CD1c-positive myeloid dendritic cell (primary cell): ENCODE data around the gene GPR37L1.
A peak's percentile ranks its signal among the peaks of the same experiment; 100 is the strongest.
"Not testable (repeated sequence)": the region's sequence is repeated elsewhere in the genome, so short reads cannot be mapped to it uniquely, and the experiment has no call there.

ENCODE experiments used
- DNase-seq: peaks from one replicate; pipeline ENCODE4 v3.0.0-alpha.2; 2016; ENCODE audit errors: extremely low spot score

Gene GPR37L1

DNA sequence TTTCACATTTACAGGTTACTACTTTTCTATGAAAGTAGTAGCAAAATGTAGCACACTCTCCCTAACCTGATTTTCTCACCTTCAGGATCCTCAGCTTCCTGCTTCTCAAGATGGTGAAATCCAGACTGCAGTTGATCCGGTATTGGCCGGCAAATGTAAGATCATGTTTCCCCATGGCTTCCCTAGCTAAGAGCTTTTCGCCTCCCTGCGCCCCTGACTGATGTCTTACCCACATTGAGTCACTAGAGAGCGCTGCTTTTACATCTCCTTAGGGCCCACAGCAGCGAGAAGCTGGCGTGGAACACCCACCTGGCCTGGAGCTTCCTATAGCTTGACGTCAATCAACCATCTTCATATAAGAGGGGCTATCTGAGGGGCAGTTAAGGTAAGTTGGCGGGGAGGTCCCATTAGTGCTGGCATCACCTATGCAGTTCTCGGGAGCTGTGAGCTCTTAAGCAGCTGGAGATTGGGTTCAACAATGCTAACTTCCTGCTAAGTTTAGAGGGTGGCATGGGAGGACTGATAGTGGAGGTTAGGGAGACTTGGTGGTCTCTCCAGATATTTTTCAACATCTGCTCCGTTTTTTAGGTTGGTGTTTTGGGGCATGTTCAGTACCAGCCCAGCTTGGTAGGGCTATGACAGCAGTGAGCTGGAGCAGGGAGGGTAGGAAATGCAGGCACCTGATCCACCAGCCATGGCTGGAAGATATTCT lies 32.2 kb downstream of the GPR37L1 start:
- peak; percentile 55 for DNase-seq

DNA sequence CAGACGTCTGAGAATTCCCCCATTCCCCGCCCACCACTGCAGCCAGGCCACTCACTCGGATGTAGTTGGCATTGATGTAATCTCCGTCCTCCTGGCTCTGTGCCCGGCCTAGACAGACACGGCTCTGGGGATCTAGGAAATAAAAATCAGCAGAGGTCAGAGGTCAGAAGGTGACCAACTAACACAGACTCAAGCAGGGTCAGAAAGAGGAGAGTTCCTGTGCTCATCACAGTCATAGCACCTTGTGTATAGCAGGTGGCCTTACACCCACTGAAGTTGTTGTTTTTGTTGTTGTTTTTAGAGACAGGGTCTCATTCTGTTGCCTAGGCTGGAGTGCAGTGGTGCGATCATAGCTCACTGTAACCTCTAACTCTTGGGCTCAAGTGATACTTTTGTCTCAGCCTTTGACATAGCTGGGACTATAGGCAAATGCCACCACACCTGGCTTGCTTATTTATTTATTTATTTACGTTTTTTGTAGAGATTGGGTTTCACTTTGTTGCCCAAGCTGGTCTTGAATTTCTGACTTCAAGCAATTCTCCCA lies 32.8 kb downstream of the GPR37L1 start:
- DNase-seq = peak; percentile 77

DNA sequence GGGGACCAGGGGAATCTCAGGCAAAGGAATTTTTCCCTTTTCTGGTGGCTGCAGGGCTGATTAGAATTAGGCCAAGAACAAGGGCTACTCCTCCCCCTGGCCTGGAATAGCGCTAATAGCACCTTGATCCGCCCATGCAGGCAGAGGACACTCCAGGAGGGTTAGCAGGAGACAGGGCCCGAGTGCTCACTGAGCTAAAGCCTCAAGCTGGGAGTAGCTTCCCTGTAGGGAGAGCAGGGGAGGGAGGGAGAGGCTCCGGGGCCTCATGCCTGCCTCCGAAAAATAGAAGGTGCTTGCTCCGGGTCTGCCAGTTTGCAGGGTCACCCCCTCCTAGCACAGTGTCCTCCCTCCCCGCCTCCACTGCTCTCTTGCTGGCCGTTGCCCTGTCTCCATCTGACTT lies 33.9 kb downstream of the GPR37L1 start:
- DNase-seq = no peak

DNA sequence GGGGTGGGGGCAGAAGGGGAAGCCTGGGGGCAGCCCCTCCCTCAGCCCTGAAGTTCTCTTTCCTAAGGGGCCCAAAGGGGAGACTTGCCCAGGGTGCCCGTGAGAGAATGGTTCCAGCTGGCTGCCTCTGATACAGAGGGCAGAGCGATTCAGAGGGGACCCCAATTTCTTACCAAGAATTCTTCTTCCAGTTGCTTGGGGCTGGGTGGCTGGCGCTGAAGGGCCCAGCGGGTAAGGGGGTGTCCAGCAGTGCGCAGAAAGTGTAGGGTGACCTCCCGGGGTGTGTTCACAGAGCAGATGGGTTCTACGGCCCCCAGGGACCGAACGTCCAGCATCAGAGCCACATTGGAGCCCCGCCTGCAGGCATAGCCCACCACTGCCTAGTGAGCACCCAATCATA lies 35.2 kb downstream of the GPR37L1 start:
- DNase-seq = no peak

DNA sequence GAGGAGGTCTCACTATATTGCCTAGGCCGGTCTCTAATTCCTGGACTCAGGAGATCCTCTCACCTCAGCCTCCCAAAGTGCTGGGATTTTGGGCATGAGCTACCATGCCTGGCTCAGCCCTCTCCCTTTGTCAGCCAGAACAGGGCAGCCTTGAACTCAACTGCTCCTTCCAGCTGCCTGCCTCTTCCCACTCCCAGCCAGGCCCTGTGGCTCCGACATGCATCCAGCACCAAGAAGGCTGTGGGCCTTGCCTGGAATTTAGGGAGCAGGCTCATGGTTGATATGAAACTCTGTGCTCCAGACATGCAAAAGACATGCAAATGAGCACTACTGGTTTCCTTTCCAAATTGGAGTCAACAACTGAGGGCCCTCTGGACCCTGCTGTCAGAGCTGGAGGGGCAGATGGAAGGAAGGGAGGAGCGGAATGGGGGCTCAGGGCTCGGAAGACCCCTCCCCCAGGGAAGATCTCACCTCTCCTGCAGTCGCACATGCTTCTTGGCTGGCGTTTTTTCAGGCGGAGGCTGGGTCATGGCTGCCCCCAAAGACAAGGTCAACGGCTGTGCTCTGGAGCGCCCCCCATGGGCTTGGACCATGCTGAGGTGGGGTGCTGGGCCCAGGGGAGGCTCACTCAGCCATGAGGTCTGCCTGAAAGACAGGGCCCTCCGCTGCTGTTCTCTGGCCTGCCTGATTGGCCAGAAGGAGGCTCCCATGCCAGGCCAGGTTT lies 36.3 kb downstream of the GPR37L1 start:
- no peak for DNase-seq

DNA sequence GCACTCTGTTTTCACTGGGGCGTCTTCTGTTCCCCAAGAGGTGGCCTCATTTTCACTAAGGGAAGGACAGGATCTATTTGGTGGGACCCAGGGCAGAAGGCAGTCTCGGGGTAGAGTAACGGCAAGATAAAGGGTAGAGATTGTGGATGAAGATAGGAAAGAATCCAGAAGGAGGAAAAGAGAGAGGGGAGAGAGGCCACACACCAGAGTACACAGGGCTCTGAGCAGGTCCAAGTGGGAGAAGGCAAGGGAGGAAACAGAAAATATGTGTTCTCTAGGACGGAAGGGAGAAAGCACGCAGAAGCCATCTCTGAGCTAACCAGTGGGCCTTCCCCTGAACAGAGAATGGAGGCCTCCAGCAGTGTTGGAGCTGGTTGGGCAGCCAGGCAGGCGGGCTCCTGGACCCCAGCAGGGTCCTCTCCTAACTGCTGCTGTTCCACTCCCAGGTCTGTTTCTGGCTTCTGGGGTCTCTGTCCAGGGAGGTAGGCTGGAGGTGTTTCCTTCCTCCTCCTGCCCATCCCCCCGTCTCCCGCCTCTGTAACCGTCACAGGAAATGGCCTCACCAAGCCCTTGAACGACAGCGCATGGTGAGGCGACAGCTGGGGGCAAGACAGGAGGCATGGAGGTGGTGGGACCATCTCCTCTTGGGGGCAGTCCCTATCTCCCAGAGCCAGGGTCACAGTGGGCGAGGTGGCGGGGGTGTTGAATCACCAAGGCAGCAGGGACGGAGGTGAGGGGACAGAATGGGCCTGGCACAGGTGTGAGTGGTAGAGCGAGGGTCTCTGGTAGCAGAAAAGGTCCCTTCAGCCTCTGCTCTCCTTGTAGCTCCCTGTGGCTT lies 37.0 kb downstream of the GPR37L1 start:
- peak; percentile 12 for DNase-seq

DNA sequence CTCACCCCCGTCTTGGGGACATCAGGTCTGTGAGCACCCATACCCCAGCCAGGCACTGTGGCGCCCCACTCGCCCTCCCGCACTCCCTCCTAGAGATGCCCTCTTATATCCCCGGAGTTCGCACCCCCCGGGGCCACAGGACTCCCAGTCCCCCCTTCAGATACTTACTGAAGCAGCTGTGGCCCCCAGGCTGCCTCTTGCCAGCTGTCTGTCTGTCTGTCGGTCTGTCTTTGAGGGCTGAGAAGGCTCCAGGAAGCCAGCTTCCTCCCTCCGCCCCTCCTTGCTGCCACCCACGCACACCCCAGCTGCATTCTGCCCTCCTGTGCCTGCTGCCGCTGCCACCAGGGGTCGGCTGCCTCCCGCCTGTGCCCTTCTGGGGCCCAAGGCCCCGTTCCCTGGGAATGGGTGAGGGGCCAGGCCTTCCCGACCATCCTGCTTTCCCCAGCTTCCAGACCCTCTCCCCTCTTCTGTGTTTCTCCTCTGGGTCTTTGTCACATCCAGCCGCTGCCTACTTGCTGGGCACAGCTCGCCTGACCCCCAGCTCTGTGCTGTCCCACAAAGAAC lies 37.7 kb downstream of the GPR37L1 start, which contains the start of gene PTPN7:
Gene PTPN7, minus strand, starts transcription at position 226 of the 564 bp plus-strand sequence. CDS start 1,200 bp downstream, outside the sequence.
- DNase-seq = peak; percentile 89

DNA sequence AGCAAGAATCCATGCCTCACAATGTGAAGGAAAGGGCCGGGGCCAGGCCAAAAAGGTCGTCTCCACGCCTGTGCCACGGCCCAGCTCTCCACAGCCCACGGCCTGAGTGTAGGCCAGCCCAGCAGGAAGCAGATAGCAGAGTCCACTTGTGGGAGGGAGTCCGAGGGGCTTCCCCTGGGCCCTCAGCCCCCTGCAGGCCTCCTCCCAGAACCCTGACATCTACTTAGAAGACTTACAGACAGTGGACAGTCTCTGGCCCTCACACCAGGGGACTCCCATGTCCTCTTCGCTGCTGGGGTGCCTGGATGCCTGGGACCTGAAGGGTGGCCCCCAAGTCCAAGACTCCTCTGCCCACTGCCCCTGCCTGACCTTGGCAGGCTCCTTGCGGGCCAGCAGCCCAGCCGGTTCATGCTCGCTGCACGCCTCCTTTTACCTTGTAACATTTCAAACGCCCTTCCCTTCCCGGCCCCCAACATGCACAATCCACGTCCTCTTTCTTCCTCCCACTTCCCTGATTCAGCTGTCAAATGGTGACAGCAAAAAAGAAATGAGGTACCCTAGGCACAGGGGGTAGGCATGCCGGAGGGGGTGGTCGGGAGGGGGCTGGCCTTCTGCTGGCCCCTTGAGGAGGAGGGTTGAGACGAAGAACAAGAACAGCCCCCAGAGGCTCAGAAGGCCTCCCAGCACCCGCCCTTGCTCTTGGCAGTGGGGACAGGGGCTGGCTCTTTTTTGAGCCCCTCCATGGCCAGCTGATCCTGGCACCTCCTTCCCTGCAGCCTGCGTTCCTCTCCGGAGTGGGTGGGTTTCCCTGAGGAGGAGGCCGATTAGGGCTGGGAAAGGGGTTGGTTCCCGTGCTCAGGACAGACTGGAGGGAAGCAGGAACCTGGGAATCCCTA lies 38.7 kb downstream of the GPR37L1 start:
- peak; percentile 64 for DNase-seq

DNA sequence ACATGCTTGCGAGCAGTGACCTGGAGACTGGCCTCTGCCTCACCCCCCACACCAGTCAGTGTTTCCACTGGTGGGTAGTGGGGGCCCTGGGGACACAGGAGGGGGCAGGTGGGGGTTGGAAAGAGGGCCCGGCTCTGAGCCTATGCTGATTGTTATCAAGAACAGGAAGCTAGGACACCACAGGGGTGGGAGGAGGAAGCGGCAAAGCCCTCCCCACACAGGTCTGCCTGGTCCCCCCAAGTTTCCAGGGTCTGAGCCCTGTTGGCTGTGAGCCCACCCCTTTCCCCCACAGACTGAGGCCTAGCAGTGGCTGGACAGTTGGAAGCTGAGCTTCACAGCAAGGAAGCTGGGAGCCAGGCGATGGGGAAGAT lies 39.3 kb downstream of the GPR37L1 start:
- peak; percentile 51 for DNase-seq

DNA sequence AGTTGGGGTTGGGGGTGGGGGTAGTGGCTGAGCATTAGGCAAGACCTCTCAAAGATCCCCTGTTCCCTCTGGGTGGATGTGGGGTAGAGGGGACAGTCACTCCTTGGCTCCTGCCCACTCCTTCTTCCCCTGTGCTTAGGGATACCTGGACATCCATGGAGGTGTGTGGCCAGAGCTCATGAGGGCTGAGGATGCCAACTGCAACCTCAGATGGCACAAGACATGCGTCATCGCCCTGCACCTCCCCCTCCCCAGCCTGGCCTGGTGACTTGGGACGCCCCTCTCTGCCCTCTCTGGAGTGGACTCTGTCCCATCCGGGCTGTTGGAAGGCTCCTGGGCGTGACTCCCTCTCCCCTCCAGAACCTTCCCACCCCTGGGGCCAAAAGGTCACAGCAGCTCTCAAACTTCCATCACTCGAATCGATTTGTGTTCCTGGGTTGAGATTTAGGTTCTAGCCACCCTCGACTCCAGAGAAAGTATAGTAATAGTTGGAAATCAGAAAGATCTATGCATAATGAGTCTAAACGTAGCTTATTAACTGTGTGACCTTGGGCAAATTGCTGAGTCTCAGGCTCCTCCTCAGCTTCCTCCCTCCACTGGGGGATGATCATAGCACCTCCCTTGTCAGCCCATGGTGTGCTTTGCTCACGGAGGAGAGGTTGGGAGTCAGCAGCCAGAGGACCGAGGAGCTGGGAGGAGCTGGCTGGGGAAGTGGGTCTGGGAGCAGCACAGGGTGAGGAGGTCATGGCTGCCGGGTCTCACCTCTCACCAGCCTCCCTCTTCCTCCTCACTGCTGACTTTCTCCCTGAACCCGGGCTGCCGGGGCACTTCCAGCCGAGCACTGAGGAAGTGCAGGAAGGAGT lies 39.9 kb downstream of the GPR37L1 start:
- peak; percentile 72 for DNase-seq

DNA sequence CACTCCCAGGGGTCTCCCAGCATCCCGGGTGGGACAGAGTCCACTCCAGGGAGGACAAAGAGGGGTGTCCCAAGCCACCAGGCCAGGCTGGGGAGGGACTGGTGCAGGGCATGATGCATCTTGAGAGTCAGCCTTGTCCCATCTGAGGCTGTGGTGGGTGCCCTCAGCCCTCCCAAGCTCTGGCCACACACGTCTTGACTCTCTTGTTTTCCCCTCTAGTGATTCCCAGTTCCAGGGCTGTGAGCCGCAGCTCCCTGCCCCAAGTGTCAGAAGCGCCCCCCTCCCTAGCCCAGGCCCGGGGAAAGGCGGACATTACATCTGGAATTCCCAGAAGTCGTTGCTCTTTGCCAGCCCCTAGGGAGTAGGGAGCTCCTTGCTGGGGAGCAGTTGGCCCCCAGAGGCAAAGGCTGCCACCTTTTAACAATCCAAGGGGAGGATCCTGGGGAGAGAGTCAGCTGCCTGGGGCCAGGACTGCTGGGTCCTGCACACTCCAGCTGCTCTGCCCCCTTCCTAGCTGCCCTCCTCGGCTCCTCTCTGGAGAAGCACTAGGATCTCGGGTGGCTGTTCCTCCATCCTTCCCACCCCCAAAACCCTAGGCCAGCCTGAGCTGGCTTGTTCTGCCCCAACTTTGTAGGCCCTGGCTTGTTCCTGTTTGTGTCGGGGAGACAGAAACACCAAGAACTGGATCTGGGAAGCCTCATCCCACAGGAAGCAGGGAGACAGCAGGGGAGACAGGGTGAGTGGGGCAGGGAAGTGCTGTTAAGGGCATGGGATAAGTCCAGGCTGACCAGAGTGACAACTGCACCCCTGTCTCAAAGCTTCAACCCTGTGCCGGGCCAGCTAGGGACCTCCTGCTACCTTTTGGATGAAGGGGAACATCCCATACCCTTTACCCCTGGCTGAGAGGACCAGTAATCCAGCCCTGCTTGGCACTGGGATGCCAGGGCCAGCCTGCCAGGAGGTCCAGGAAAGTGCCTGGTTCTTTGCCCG lies 40.9 kb downstream of the GPR37L1 start:
- DNase-seq = no peak

DNA sequence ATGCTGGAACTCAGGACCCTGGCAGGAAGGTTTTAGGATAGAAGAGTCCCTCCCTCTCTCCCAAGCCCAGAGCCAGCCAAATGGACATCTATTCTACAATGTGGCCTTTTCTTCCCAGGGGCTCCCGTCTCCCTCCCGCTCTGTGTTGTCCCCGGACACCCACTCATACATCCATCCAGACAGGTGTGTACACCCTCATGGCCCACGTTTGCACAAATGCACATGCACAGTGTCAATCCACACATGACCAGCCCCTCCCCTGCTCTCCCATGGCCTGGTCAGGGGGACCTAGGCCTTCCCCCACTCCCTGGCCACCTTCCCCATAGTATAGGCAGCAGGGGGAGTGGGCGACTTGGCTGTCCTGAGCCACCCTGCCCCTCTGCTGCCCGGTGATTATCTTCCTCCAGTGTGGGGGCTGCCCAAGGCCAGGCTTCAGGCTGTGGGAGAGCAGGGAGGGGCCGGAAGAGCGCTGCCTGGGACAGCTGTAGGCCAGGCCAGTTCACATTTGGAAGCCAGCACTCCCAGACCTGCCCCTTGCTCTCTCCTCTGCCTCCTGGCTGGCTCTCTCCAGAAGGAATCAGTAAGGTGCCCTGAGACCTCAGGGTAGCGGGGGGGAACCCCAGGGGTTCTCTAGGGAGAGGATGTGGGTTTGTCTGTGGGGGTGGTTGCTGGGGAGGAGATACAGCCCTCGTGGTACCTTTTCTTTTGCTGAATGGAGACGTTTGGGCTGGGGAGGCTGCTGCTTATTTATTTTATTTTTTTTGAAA lies 41.7 kb downstream of the GPR37L1 start:
- DNase-seq = peak; percentile 43

DNA sequence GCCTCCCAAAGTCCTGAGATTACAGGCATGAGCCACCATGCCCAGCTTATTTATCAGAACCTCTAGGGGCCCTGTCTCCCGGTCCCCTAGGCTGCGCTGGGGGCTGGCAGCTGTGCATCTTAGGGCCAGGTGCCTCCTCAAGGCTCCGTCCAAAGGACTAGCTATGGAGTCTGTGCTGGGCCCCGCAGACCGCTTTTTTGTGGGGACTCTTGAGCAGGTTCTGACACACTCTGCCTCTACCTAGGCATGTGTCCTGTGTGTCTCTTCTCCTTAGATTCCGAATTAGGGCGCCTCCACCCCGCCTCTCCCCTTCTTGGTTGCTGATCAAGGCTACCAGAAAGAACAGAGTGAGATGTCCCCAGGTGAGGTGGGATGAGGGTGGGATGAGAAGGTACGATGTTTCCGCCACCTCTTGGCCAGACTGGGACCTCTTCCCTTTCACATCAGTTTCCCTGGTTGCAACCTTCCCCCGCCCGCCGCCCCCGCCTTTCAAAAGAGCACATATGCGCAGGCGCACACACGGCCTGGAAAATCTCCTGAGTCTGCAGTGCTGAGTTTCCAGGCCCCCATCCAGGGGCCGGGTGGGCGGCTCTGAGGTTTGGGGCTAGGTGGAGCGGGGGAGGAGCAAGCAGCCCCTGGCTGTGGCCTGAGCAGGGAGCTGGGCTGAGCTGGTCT lies 42.7 kb downstream of the GPR37L1 start:
- DNase-seq = no peak

DNA sequence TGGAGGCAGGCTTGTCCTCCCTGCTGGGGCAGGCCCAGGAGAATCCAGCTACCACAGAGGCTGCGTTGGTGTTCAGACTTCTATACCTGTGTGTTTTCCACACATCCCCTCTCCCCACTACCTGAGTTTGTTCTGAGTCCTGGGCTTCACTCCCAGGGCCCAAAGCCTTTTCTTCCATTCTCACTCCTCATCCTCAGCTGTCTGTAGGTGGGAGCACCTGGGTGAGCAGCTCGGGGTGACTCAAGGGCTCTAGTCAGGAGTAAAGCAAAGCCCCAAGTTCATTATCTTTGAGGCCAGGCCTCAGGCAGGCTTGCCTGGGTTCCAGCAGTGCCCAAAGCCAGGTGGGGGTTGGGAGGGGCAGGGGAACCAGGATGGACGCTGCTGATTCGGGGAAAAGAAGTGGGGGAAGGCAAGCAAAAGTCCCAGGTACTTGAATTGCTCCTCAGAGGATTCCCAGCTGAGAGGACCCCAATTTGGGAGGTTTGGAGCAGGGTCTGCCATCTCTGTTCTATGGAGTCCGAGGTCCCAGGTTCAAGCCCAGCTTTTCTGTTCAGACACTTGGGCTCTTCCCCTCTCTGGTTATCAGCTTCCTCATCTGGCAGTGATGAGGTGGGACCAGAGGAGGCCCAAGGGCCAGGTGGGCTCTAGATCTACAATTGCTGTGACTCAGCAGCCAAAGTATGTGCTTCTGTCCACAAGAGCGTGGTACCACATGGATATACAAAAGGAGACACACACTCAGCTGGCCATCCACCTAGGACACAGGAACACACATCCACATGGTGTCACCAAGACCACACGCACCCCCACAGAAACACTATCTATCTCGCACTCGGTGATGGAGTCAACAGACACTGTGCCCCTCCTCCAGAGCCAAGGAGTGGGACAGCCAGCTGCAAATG lies 43.5 kb downstream of the GPR37L1 start:
- no peak for DNase-seq

DNA sequence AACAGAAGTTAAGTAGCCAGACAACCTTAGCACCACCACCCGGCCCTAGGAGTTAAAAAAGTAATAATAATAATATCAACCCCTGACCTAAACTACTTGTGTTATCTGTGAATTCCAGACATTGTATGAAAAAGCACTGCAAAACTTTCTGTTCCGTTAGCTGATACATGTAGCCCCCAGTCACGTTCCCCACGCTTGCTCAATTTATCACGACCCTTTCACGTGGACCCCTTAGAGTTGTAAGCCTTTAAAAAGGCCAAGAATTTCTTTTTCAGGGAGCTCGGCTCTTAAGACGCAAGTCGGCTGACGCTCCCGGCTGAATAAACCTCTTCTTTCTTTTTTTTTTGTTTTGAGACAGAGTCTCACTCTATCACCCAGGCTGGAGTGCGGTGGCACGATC lies 44.3 kb downstream of the GPR37L1 start:
- not testable (repeated sequence) for DNase-seq
